Ascending aorta (tissue), 2 donors: ENCODE measurements around the gene GSTO1. TPM values are rescaled to one million over a fixed set of nuclear protein-coding genes. Genes with fewer than 3 reads are reported as not detected.

Source experiments
- DNase-seq, 2 donors: peaks; one replicate each; pipeline ENCODE4 v3.0.0-alpha.2; 2019; ENCODE audit warnings: low spot score in 2 of 2
- H3K27ac ChIP-seq, 2 donors: fragments of 200-600 bp; sonication (generic); one replicate each; pipeline ENCODE4 v1.5.1; 2016 to 2017; ENCODE audit warnings: mild to moderate bottlenecking in 1 of 2
- H3K27me3 ChIP-seq: fragments of 200-600 bp; sonication (generic); one replicate; pipeline ENCODE4 v1.5.1; 2017
- H3K36me3 ChIP-seq, 2 donors: fragments of 200-600 bp; sonication (generic); one replicate each; pipeline ENCODE4 v1.5.1; 2016
- H3K4me1 ChIP-seq, 2 donors: fragments of 200-600 bp; sonication (generic); one replicate each; pipeline ENCODE4 v1.5.1; 2016 to 2017; ENCODE audit warnings: mild to moderate bottlenecking in 1 of 2
- H3K4me3 ChIP-seq, 2 donors: fragments of 200-600 bp; sonication (generic); one replicate each; pipeline ENCODE4 v1.5.1; 2016 to 2017; ENCODE audit warnings: mild to moderate bottlenecking in 1 of 2
- H3K9me3 ChIP-seq, 2 donors: fragments of 200-600 bp; sonication (generic); one replicate each; pipeline ENCODE4 v1.5.1; 2016
- CTCF ChIP-seq, 3 experiments: fragments of 200-600 bp in 2 of 3; fragments of 450-650 bp in 1 of 3; sonication (generic) in 2 of 3; IDR thresholded peaks; one replicate each; pipeline ENCODE4 v1.5.1; 2016 to 2019; ENCODE audit warnings: antibody characterized with exemption in 3 of 3, mild to moderate bottlenecking in 1 of 3, moderate library complexity in 1 of 3
- intact Hi-C: fragments of 100-400 bp; cut with DNase I; formaldehyde crosslinking; loops from one replicate; pipeline ENCODE4 v1.15.1; 2023
- total RNA-seq: library from RNA; depleted of rRNA; stranded (reverse); fragments of >200 nt; gene quantifications from one replicate; pipeline ENCODE4 v1.1.0, GENCODE V29; 2016

The GSTO1 gene
- total RNA-seq, 1 donor from 2014 or later = 62.2 TPM

GRCh38 chr10:104288355-104288754 lies 33.7 kb downstream of the GSTO1 start:
- intact Hi-C loops = no loop called here
- DNase-seq = no peak
- no peak for TF ChIP-seq CTCF (IDR thresholded peaks at IDR 0.05)

GRCh38 chr10:104291439-104291951 lies 36.8 kb downstream of the GSTO1 start:
- DNase-seq = peak; percentile 59 to 95
- Histone ChIP-seq H3K9me3 (no peaks in the 10 kb centered on the region), H3K27me3 (no peaks in the 10 kb centered on the region), H3K36me3 (no peaks in the 10 kb centered on the region), H3K4me3 (peak overlapping the region in 1 of 2 donors; percentile 6), H3K27ac (no peak overlapping the region), H3K4me1 (peaks cover 0 to 3% of the 10 kb centered on the region in 2 donors)
- intact Hi-C loops = loop anchor here (1.0 to 10.0 kb wide), 2 partner anchors 59 to 153 kb away; no protein-coding TSS in a partner anchor
- TF ChIP-seq CTCF (IDR thresholded peaks at IDR 0.05) = peak; percentile 99 to 100 (median 100)

More at GRCh38 chr10:104288355-104288754, 33.7 kb downstream of the GSTO1 start:
- Histone ChIP-seq H3K4me1 (peaks cover 0 to 3% of the 10 kb centered on the region in 2 donors), H3K36me3 (no peaks in the 10 kb centered on the region), H3K9me3 (no peaks in the 10 kb centered on the region), H3K4me3 (no peak overlapping the region), H3K27ac (no peak overlapping the region), H3K27me3 (no peaks in the 10 kb centered on the region)

- H3K27ac ChIP-seq = no peak overlapping the region
- intact Hi-C loops = loop anchor here (10.0 kb wide), 1 partner anchor 152 kb away; no protein-coding TSS in a partner anchor
- TF ChIP-seq CTCF (IDR thresholded peaks at IDR 0.05) = no peak
These were observed 38.3 kb downstream of the GSTO1 start for GRCh38 chr10:104293011-104293410.

GRCh38 chr10:104293781-104294321 lies 39.2 kb downstream of the GSTO1 start:
- DNase-seq = no peak
- Histone ChIP-seq H3K4me1 (peaks cover 0 to 3% of the 10 kb centered on the region in 2 donors), H3K9me3 (no peaks in the 10 kb centered on the region), H3K4me3 (no peak overlapping the region), H3K36me3 (no peaks in the 10 kb centered on the region), H3K27me3 (no peaks in the 10 kb centered on the region), H3K27ac (no peak overlapping the region)
- intact Hi-C loops = loop anchor here (10.0 kb wide), 1 partner anchor 151 kb away; no protein-coding TSS in a partner anchor
- no peak for TF ChIP-seq CTCF (IDR thresholded peaks at IDR 0.05)

More at GRCh38 chr10:104293011-104293410, 38.3 kb downstream of the GSTO1 start:
- Histone ChIP-seq H3K36me3 (no peaks in the 10 kb centered on the region), H3K4me3 (no peak overlapping the region), H3K27me3 (no peaks in the 10 kb centered on the region), H3K9me3 (no peaks in the 10 kb centered on the region), H3K4me1 (peaks cover 0 to 3% of the 10 kb centered on the region in 2 donors)
- DNase-seq = no peak

GRCh38 chr10:104296687-104297436 lies 42.2 kb downstream of the GSTO1 start:
- no peaks in the 10 kb centered on the region for H3K9me3 ChIP-seq
- peaks cover 6 to 22% of the 10 kb centered on the region in 2 donors for H3K4me1 ChIP-seq
- no peaks in the 10 kb centered on the region for H3K36me3 ChIP-seq
- H3K4me3 ChIP-seq = no peak overlapping the region
- no peaks in the 10 kb centered on the region for H3K27me3 ChIP-seq
- H3K27ac ChIP-seq = peak overlapping the region in 1 of 2 donors; percentile 37
- DNase-seq = peak in 1 of 2 donors; percentile 57
- intact Hi-C loops = loop anchor here (10.0 kb wide), 1 partner anchor 148 kb away; no protein-coding TSS in a partner anchor
- no peak for TF ChIP-seq CTCF (IDR thresholded peaks at IDR 0.05)
